Kidney epithelial cell (primary cell): ENCODE measurements around the gene FAM163B. TPM values are rescaled to one million over a fixed set of nuclear protein-coding genes. Genes with fewer than 3 reads are reported as not detected.

ENCODE experiments used
- DNase-seq: peaks from one replicate; pipeline ENCODE4 v3.0.0-alpha.2; 2010; ENCODE audit warnings: low read depth
- H3K27me3 ChIP-seq: 2 replicates; pipeline ENCODE4 v1.6.0; 2011; ENCODE audit warnings: low read length; ENCODE audit not compliant: control insufficient read depth, insufficient read depth
- H3K36me3 ChIP-seq: 2 replicates; pipeline ENCODE4 v1.5.1; 2011; ENCODE audit warnings: low read length; ENCODE audit not compliant: control insufficient read depth, insufficient read depth
- H3K4me3 ChIP-seq: 2 replicates; pipeline ENCODE4 v1.5.1; 2011; ENCODE audit warnings: low read depth, mild to moderate bottlenecking, control low read depth, low read length
- CTCF ChIP-seq: IDR thresholded peaks from 2 replicates; pipeline ENCODE4 v1.5.1; 2011; ENCODE audit warnings: mild to moderate bottlenecking, moderate library complexity, low read length, control low read depth, inconsistent platforms; ENCODE audit not compliant: insufficient read depth, poor library complexity, severe bottlenecking
- total RNA-seq: library from RNA; depleted of rRNA; stranded (reverse); fragments of >200 nt; gene quantifications from 2 replicates; pipeline ENCODE4 v1.2.3, GENCODE V29; 2015

Gene FAM163B
- total RNA-seq, 1 donor from 2014 or later = not detected

GRCh38 chr9:133633681-133634080, 24.5 kb upstream of the FAM163B start:
- TF ChIP-seq CTCF = no peak

GRCh38 chr9:133632806-133633680, 23.9 kb upstream of the FAM163B start:
- Histone ChIP-seq H3K27me3 (peaks cover 34% of the 10 kb centered on the region), H3K4me3 (no peak overlapping the region), H3K36me3 (no peaks in the 10 kb centered on the region)
- TF ChIP-seq CTCF = no peak
- no peak for DNase-seq

More at GRCh38 chr9:133633681-133634080, 24.5 kb upstream of the FAM163B start:
- Histone ChIP-seq H3K36me3 (no peaks in the 10 kb centered on the region), H3K27me3 (peaks cover 34% of the 10 kb centered on the region), H3K4me3 (no peak overlapping the region)
- no peak for DNase-seq

GRCh38 chr9:133631111-133631510, 21.9 kb upstream of the FAM163B start:
- no peaks in the 10 kb centered on the region for H3K36me3 ChIP-seq
- H3K4me3 ChIP-seq = no peak overlapping the region
- no peak for DNase-seq
- peaks cover 30% of the 10 kb centered on the region for H3K27me3 ChIP-seq
- no peak for TF ChIP-seq CTCF

GRCh38 chr9:133629221-133630110, 20.3 kb upstream of the FAM163B start:
- Histone ChIP-seq H3K36me3 (no peaks in the 10 kb centered on the region), H3K4me3 (no peak overlapping the region), H3K27me3 (peaks cover 20% of the 10 kb centered on the region)
- no peak for DNase-seq
- TF ChIP-seq CTCF = no peak

- H3K27me3 ChIP-seq = peaks cover 14% of the 10 kb centered on the region
- no peak overlapping the region for H3K4me3 ChIP-seq
- no peaks in the 10 kb centered on the region for H3K36me3 ChIP-seq
- no peak for TF ChIP-seq CTCF
- no peak for DNase-seq
These were observed 19.6 kb upstream of the FAM163B start for GRCh38 chr9:133628766-133629165.
